ENCODE data around the gene CTSA.

The CTSA gene

DNA sequence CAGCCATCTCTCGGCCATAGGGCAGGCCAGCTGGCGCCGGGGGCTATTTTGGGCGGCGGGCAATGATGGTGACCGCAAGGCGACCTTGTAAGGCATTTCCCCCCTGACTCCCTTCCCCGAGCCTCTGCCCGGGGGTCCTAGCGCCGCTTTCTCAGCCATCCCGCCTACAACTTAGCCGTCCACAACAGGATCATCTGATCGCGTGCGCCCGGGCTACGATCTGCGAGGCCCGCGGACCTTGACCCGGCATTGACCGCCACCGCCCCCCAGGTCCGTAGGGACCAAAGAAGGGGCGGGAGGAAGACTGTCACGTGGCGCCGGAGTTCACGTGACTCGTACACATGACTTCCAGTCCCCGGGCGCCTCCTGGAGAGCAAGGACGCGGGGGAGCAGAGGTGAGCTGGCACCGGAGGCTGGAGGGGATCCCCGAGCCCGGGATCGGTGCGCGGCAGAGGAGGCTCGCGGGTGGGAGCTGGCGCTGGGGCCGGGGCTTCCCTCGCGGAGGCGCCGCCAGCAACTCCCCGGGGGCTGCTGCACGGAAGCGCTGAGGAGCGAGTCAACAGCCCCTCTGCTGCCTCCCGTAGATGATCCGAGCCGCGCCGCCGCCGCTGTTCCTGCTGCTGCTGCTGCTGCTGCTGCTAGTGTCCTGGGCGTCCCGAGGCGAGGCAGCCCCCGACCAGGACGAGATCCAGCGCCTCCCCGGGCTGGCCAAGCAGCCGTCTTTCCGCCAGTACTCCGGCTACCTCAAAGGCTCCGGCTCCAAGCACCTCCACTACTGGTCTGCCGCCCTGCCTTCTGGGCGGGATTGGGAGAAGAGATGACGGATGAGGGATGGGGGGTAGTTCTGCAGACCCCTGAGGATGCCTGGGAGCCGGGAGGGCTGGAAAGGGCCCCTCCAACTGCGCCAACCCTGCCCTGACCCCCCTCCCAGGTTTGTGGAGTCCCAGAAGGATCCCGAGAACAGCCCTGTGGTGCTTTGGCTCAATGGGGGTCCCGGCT is at the start of gene CTSA, which contains the start of gene NEURL2:
CTSA (plus strand) TSS at position 351 of the 999 bp plus-strand sequence; CDS start at position 585, 234 bp downstream.
NEURL2 (minus strand) TSS at position 224 of the 999 bp plus-strand sequence; CDS start at position 7, 217 bp downstream.
- DNase-seq (ENCODE audit: low read depth in 2 of 2): peak; percentile 79 to 85

- DNase-seq (ENCODE audit: low read depth in 2 of 2): no peak
Measured at GRCh38 chr20:45841407-45842129, 49.6 kb upstream of the CTSA start.

GRCh38 chr20:45842169-45842812 is 48.8 kb upstream of the CTSA start:
- DNase-seq (ENCODE audit: low read depth in 2 of 2): no peak

- DNase-seq (ENCODE audit: low read depth in 2 of 2): no peak
Measured at GRCh38 chr20:45843506-45843905, 47.6 kb upstream of the CTSA start.

DNA sequence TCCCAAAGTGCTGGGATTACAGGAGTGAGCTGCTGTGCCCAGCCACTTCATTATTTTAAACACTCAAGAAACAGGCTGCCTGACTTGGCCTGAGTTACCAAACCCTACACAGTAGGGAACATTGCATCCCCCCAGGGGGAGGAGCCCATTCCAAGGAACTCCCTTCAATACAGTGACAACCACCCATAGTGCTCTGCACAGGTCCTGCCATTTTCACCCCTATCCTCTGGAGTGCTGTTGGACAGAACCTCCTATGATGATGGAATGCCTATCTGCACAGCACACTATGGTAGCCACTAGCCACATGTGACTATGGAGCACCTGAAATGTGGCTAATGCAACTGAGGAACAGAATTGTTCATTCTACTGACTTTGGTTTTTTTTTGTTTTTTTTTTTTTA is 45.7 kb upstream of the CTSA start:
- no peak for DNase-seq (ENCODE audit: low read depth in 2 of 2)

GRCh38 chr20:45848421-45848820 is 42.7 kb upstream of the CTSA start:
- DNase-seq (ENCODE audit: low read depth in 2 of 2): no peak

- DNase-seq (ENCODE audit: low read depth in 2 of 2): no peak
Measured at GRCh38 chr20:45848969-45849582, 42.1 kb upstream of the CTSA start.

GRCh38 chr20:45850238-45850637 is 40.9 kb upstream of the CTSA start:
- DNase-seq (ENCODE audit: low read depth in 2 of 2): no peak

DNA sequence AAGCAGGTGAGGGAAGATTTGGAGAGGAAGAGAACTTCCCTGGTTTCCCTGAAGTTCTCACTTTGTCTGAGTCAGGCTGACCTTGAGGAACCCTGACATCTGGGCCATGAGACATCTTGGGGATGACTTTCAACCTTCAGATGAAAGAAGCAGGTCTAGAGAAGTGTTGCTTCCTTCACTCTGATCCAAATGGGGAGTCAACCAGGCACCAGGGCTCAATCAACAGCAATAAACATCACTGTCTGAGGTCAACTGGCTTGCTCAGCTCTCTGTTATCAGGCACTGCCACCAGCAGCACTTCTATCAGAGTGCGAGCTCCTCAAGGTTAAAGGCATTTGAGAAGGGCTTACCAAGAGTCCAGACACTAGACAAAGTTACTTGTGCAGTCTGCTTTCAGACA is 40.2 kb upstream of the CTSA start:
- no peak for DNase-seq (ENCODE audit: low read depth in 2 of 2)

- DNase-seq (ENCODE audit: low read depth in 2 of 2): no peak
Measured at GRCh38 chr20:45851501-45851900, 39.6 kb upstream of the CTSA start.

DNA sequence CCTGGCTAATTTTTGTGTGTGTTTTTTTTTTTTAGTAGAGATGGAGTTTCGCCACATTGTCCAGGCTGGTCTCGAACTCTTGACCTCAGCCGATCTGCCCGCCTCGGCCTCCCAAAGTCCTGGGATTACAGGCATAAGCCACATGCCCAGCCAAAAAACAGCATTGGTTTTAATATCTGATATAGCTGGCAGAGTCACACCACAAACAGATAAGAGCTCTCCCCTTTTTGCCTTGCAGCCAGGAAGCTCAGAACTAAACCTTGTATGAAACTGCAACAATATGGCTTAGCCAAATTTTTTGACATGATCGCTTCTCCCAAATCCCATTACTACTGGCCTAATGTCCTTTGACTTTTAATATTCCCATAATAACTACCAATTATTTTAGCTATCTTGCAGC is 38.8 kb upstream of the CTSA start:
- no peak for DNase-seq (ENCODE audit: low read depth in 2 of 2)

DNA sequence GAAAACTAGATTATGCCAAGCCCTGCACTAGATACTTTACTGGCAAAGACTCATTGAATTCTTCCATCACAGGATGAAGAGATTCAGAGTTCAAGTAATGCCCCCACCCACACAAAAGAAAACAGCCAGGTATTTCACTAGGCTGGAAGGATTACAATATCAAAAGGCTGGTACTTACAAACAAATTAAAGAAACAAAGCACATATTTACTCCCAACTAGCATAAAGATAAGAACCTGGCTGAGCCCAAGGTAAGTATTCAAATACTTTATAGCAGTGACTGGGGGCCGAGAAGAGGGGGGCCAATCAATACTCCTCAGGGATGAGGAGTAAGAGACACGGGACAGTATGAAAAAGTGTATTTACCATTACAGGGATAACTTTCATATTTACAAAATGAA is 37.7 kb upstream of the CTSA start:
- no peak for DNase-seq (ENCODE audit: low read depth in 2 of 2)

DNA sequence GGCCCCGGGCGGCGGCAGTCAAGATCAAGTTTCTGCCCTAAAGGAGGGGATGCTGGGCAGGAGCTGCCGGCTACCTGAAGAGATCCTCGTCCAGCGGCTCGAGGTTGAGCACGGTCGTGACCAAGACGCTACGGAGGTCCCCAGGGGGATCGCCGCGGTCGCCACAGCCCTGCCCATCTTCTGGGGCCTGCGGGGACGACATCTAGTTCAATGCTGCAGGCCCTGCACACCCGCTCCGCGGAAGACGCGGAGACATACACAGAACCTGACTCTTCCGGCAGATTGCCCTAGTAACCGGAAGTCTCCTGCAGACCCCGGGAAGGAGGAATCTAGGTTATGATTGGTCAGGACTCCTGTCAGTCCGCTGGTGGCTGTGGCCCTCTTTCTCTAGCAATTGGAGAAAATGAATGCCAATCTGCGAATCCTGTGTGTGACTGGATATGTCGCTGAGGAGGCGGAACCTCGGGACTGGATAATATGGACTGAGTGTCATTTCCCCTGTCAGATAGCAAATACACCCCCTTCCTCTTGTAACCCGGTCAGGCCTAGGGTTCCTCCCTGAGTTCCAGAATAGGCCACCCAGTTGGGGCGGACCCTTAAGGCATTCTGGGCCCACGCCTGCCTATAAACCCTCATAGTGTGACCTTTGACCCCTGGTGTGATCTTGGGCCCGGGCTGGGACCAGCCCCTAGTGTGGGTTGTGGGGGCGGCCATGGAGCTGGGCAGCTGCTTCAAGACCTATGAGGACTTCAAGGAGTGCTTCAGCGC is 33.8 kb upstream of the CTSA start, which contains the start of the genes ACOT8 and ZSWIM3:
ACOT8 (minus strand) TSS at position 279 of the 768 bp plus-strand sequence; CDS start at position 202, 77 bp downstream.
ZSWIM3 (plus strand) TSS at position 501 of the 768 bp plus-strand sequence; CDS start at position 713, 212 bp downstream.
- peak; percentile 79 to 92 for DNase-seq (ENCODE audit: low read depth in 2 of 2)

DNA sequence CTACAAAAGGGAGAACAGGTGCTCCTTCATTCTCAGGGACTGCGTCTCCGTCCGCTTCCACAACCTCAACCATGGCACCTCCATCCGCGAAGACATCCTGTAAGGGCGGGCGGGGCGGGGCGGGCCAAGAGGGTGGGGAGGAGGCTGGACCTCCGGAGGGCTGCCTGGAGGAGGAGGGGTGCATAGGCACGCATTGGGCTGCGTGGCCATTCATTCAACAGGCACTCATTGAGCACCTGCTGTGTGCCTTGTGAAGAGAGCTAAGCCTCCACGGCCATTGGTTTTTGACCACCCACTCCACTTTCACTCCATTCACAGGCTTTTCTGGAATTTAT is 33.3 kb upstream of the CTSA start:
- DNase-seq (ENCODE audit: low read depth in 2 of 2): peak in 1 of 2 donors; percentile 41

DNA sequence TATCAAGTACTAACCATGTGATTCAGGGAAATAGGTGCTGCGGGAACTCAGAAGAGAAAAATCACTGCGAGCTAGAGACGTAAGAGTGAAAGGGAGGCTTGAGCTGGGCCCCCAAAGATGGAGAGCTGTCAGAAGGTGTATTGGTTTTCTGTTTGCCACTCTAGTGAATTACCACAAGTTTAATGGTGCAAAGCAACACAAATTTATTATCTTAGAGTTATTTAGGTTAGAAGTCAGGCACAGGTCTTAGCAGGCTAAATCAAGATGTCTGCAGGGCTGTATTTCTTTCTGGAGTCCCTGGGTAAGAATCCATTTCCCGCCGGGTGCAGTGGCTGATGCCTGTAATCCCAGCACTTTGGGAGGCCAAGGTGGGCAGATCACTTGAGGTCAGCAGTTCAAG is 31.2 kb upstream of the CTSA start:
- no peak for DNase-seq (ENCODE audit: low read depth in 2 of 2)

GRCh38 chr20:45860560-45861220 is 30.4 kb upstream of the CTSA start:
- DNase-seq (ENCODE audit: low read depth in 2 of 2): no peak

DNA sequence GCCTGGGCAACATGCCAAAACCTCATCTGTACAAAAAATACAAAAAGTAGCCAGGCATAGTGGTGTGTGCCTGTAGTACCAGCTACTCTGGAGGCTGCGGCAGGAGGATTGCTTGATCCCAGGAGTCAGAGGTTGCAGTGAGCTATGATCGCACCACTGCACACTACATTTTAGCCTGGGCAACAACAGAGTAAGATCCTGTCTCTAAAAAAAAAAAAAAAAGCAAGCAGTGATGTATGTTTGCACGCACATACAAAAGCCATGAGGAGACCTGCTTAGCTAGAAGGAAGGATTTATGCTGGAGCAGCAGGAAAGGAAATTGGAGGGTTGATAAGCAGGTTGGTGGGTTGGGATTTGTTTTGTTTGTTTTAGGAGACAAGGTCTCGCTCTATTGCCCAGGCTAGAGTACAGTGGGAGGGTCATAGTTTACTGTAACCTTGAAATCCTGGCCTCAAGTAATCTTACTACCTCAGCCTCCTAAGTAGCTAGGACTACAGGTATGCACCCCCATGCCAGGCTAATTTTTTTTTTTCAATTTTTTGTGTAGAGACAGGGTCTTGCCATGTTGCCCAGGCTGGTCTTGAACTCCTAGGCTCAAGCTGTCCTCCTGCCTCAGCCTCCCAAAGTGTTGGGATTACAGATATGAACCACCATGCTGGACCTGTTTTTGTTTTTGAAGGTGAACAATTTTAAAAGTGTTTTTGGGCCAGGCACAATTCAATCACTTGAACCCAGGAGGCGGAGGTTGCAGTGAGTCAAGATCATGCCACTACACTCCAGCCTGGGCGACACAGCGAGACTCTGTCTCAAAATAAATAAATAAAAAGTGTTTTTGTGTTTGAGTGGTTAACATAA is 29.7 kb upstream of the CTSA start:
- no peak for DNase-seq (ENCODE audit: low read depth in 2 of 2)

DNA sequence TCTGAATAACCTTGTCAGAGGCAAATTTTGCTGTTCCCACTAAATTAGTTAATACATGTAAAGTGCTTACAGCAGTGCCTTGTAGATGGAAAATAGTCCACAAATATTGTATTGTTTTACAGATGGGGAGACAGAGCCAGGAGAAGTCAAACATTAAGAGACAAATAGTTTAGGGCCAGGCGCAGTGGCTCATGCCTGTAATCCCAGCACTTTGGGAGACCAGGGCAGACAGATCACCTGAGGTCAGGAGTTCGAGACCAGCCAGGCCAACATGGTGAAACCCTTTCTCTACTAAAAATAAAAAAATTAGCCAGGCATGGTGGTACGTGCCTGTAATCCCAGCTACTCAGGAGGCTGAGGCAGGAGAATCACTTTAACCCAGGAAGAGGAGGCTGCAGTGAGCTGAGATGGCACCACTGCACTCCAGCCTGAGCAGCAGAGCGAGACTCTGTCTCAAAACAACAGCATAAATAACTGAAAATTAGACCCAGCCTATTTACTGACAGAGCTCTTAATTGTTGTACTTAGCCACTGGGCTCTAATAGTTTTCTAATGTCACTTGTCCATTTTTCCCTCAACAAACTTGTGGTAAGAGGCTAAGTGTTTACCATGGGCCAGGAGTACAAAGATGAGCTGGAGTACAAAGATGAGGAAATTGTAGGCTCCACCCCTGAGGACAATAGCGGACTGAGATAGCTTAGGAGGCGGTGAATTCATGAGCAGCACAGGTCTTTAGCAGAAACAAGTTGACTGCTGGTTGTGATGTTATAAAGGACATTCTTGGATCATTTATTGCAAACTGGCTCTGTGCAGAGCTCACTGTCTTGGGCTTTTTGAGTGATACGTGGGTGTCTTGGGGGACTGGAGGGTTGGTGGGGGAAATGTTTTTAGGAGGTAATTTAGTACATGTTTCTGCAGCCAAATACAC is 27.3 kb upstream of the CTSA start:
- no peak for DNase-seq (ENCODE audit: low read depth in 2 of 2)

All from stimulated activated CD4-positive, alpha-beta T cell treated with anti-CD3 and anti-CD28 coated beads, Interleukin-4, amount 100 ng/mL, for 48 hours (primary cell).